Fibroblast of skin of back (primary cell): ENCODE results near the gene LHPP.

ENCODE experiments used
- DNase-seq: peaks from one replicate; pipeline ENCODE4 v3.0.0-alpha.2; 2013

Gene LHPP

GRCh38 chr10:124630551-124630950 lies 168.9 kb downstream of the LHPP start:
- no peak for DNase-seq

DNA sequence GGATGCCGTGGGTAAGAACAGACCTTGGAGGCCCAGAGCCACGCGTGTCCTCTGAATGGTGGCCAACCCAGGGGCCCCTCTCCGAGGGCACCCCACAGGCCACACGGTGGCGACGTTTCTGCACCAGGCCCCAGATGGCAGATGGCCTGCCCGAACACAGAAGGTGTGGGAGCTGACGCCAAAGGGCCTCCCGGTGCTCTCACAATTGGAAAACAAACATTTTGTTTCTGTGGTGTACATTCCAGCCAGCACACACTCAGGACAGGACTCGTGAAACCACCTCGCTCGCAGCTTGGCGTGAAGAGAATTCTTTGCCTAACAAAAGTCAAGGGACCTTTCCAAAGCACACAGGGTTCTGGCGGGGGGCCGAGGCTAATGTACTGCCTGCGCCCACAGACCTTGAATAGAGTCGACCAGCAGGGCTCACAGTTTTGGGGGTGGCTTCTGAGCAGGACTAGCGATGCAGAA lies 170.5 kb downstream of the LHPP start:
- DNase-seq = no peak

- DNase-seq = no peak
Observed at GRCh38 chr10:124632566-124632965, 170.9 kb downstream of the LHPP start.

- no peak for DNase-seq
Observed at GRCh38 chr10:124636271-124636995, 174.8 kb downstream of the LHPP start.

DNA sequence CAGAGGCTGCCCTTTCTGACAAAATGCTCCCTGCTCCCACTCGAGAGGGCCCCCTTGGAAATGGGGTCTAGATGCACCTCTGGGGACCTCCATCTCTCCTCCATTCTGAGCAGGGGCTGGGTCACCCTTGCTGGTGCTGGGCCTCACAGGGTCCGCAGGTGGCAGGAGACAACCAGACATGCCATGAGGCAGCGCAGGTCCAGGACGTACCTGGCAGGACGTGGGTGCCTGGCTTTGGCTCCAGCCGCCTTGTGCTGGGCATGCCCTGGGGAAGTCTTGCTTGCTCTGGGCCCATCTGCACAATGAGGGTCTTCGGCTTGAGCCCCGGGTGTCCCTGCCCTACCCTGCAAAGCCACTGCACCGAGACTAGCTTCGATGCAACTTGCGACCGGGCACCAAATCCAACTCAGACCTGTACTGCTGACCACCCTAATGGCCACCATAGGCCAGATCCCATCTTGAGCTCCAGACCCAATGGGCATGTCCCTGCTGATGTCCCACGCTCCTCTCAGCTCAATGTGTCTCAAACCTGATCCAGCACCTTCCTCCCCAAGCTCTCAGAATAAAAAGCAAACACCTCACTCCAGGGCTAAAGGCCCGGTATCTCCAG lies 175.6 kb downstream of the LHPP start:
- DNase-seq = no peak

DNA sequence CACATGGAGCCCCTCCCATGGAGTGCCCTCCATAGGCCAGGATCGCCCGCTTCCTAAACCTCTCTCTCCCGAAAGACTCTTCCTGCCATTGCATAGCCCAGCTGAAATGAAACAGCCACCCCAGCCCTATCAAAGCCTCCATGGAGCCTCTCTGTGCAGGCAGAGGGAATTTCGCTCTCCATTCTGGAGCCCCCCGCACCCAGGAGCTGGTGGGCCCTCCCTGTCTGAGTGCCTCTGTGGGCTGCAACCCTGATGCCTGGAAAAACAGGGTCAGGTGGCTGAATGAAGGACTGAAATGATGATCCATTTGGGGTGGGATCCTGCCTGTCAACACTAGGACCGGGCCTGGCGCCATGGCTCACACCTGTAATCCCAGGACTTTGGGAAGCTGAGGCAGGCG lies 176.1 kb downstream of the LHPP start:
- no peak for DNase-seq

DNA sequence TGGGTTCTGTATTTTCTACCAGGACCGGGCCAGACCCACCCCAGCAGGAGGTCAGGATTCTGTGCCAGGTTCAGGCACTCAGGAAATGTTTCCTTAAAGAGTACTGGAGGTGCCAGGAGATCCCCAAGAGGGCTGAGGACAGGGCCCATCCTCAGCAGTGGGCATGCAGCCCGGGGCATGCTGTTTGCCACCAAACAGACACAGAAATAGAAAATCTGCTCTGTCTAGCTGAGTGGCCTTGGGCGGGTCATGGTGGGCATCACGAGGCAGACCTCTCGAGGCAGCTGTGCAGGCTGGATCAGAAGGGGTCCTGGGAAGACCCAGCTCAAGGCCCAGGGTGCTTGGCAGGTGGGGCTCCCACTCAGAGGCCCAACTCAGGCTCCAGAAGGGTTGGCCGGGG lies 177.6 kb downstream of the LHPP start:
- DNase-seq = no peak

DNA sequence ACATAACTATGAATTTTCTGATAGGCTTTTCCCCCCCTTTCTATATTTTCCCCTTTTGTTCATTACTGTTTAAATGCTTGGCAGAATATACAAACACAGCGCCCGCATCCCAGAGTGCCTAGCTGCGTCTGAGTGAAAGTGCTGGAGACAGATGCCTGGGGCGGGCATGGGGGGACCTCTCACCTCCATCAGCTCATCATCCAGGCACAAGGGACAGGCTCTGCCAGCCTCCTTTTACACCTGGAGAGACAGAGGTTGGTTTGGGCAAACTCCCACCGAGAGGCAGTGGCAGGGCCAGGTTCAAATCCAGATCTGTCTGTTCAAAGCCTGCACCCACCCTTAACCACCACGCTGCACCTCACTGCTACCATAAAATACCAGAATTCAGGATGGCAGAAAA lies 178.0 kb downstream of the LHPP start:
- no peak for DNase-seq

DNA sequence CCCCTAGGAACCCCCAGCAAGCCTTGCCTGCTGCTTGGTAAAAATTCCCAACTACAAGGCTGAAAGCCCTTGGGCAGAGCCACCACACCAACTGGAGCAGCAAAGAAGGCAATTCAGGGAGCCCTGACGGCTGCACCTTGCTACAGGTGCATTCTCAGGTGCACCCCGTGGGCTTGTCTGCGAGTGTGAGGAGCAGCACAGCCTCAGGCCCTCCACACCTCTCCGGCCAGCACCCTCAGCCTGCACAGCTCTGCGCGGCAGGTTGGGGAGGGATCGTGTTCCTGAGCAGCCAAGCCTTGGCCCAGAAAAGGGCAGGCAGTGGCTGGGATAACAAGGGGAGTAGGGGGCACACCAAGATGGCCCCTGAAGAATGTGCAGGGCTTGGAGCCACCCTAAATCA lies 178.4 kb downstream of the LHPP start:
- no peak for DNase-seq

GRCh38 chr10:124640538-124641231 lies 179.1 kb downstream of the LHPP start:
- DNase-seq = no peak

GRCh38 chr10:124641282-124642087 lies 179.9 kb downstream of the LHPP start:
- DNase-seq = peak; percentile 54

GRCh38 chr10:124642088-124642710 lies 180.6 kb downstream of the LHPP start:
- no peak for DNase-seq

DNA sequence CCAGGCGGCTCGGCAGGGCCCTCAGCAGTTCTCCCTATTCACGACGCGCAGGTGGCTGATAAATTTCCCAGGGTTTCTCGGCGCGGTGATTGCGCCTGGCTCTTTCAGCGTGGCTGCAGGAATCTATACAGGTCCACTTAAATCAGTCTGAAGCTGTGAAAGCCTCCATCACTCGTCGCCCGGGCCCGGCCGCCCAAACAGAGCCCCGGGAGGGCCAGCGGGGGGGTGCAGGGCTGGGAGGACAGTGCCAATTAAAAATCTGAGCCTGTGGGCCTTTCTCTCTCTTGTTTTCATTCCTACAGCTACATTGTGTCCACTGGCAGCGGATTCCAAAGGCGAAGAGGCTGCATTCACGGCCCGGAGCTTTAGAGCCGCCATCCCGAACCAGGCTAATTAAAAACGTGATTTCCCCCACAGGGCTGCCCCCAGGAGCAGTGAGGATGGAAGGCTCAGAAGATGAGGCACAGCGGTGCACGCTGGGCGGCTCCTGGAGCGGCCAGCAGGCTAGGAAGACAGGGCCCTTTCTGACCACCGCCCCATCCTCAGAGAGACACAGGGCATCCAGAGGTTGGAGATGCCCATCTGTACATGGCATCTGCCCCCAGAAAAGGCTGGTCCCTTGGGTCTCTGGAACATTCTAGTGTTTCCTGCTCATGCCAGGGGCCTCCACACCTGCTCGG lies 181.8 kb downstream of the LHPP start:
- no peak for DNase-seq

- DNase-seq = no peak
Observed at GRCh38 chr10:124644236-124644635, 182.6 kb downstream of the LHPP start.

- no peak for DNase-seq
Observed at GRCh38 chr10:124644771-124645415, 183.3 kb downstream of the LHPP start.

DNA sequence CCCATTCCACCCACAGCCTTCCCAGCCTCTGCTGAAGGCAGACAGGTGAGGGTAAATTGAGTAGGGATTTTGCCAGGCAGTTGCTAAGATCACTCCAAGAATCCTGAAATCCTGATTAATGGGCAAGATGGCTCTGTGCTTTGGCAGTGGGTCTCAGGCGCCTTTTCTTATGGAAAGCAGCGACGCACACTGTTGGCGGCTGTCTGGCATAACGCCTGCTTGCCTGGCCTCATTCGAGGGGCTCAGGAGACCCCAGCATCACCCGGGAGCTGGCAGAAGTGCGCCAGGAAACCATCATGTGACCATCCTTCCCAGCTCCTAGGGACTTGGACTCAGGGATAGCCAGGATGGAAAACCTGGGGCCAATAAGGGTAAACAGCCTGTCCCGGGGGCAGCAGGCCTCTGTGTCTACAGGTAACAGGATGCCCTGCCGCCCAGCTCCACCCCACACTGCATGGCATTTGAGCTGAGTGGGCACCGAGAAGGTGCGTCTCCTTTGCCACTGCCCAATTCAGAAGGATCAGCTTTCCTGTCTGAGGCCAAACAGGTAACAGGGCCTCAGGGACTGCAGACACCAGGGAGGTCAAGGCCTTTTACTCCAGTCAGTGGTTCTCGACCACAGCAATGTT lies 184.0 kb downstream of the LHPP start:
- no peak for DNase-seq

DNA sequence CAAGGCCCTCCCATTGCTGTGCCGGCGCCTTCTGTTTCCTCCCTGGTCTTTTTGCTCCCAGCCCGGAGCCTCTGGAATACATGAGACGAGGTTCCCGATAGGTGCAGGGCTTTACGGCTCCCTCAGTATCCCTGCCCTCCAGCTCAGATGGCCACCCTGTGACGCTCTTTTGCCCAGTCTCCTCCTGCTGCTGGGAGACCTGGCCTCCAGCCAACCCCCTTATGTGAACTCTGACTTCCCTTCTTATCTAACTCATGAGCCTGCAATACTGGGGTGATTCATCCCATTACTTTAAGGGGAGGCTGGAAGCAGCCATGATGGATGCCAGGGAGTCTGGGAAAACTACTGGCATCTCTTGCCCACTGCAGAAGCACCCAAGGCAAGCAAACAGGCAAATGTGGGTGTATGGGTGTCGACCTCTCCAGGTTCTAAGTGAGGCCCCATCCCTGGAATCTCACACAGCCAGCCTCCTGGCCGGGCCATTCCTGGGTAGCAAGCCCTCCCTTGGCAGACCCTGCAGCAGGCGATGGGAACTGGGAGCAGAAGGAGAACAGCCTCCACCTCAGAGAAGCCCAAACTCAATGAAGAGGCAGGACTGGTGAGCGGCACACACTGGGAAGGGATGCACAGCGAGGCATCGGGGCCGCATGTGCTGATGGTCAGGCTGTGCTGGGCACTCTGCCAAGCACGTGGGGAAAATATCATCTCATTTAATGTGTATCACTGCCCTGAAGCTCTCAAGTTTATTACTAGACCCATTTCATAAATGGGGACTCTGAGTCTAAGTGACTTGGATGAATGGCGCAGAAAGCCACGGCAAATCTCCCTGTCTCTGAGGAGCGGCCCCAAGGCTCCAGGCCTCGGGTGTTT lies 185.1 kb downstream of the LHPP start:
- peak; percentile 55 for DNase-seq

DNA sequence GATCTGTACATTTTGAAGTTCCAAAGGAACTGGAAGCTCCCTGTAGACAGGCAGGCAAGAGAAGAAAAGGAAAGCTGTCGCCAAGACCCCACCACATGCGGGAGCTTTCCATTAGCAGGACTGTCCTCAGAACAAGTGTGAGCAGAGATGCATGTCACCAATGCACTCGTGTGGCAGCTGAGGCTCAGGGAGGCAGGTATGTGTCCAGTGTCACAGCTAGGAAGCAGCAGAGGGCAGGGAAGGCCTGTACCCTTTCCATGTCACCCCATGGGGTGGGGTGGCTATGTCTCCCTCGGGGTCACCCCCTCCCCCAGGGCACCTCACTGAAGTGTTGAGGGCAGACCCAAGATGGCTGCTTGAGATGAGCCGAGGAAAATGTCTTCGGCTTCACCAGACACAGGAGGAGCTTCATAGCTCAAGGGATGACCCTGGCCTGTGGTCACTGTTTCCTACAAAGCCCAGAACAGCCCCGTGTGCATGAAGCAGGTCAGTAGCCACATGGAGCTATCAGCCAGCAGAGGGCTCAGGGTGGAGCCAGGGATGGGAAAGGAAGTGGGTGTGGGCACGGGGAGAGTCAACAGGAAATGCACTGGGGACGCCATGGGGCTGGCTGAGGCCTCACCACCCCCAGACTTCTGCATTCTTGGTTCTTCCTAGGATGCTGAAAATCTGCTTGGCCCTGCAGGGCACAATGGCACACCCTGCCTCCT lies 186.0 kb downstream of the LHPP start:
- peak; percentile 56 for DNase-seq

DNA sequence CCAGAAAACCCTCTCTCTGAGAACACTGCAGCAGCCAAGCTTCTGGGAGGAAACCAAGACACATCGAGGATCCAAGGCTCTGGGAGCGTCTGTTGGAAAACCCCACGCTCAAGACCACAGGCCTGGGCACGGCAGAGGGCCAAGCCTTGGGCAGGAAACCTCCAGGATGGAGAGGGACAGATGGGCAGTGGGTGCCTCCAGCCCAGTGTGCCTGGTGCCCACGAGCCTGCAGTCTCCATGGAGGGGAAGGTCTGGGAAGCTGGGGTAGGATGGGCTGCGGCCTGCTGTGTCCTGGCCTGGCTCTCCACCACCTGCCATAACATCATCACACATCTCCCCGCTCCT lies 186.5 kb downstream of the LHPP start:
- no peak for DNase-seq
